Neural crest cell (in vitro differentiated cells): Measurements from ENCODE around the gene NFAM1. TPM values are rescaled to one million over a fixed set of nuclear protein-coding genes. Genes with fewer than 3 reads are reported as not detected.

Source experiments
- DNase-seq: peaks from one replicate; pipeline ENCODE4 v3.0.0; 2021; ENCODE audit warnings: low read depth, mixed read lengths, low spot score
- H3K27ac Mint-ChIP-seq: one replicate; pipeline ENCODE4 v1.8.0; 2021; ENCODE audit warnings: mild to moderate bottlenecking, mixed read lengths; ENCODE audit not compliant: unreplicated experiment
- H3K27me3 Mint-ChIP-seq: 2 replicates; pipeline ENCODE4 v1.8.0; 2021; ENCODE audit warnings: low read depth, mild to moderate bottlenecking, mixed read lengths
- H3K36me3 Mint-ChIP-seq: 2 replicates; pipeline ENCODE4 v1.8.0; 2021; ENCODE audit warnings: low read depth, mild to moderate bottlenecking, mixed read lengths
- H3K4me1 Mint-ChIP-seq: 2 replicates; pipeline ENCODE4 v1.8.0; 2021; ENCODE audit warnings: mixed read lengths
- H3K4me3 Mint-ChIP-seq: one replicate; pipeline ENCODE4 v1.8.0; 2021; ENCODE audit warnings: mild to moderate bottlenecking, mixed read lengths
- H3K9me3 Mint-ChIP-seq: 2 replicates; pipeline ENCODE4 v1.8.0; 2021; ENCODE audit warnings: mixed read lengths
- total RNA-seq: library from RNA; stranded (reverse); gene quantifications from 2 replicates; pipeline ENCODE4 v1.2.1, GENCODE V29; 2021
- TF ChIP-seq, protein P1 (sequence below): fragments of 200-600 bp; sonication (generic); conservative IDR thresholded peaks from 2 replicates; pipeline ENCODE4 v1.5.0; 2021; ENCODE audit warnings: antibody characterized with exemption, mild to moderate bottlenecking

NFAM1 gene
- total RNA-seq, 1 donor from 2014 or later = 0.07 TPM

- Mint-ChIP-seq H3K9me3 (no peaks in the 10 kb centered on the region), H3K27me3 (peaks cover 75% of the 10 kb centered on the region), H3K4me1 (peaks cover 63% of the 10 kb centered on the region), H3K27ac (no peak overlapping the region), H3K36me3 (no peaks in the 10 kb centered on the region), H3K4me3 (peak overlapping the region; percentile 86)
- TF ChIP-seq, protein P1, sequence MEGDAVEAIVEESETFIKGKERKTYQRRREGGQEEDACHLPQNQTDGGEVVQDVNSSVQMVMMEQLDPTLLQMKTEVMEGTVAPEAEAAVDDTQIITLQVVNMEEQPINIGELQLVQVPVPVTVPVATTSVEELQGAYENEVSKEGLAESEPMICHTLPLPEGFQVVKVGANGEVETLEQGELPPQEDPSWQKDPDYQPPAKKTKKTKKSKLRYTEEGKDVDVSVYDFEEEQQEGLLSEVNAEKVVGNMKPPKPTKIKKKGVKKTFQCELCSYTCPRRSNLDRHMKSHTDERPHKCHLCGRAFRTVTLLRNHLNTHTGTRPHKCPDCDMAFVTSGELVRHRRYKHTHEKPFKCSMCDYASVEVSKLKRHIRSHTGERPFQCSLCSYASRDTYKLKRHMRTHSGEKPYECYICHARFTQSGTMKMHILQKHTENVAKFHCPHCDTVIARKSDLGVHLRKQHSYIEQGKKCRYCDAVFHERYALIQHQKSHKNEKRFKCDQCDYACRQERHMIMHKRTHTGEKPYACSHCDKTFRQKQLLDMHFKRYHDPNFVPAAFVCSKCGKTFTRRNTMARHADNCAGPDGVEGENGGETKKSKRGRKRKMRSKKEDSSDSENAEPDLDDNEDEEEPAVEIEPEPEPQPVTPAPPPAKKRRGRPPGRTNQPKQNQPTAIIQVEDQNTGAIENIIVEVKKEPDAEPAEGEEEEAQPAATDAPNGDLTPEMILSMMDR = no peak
- peak; percentile 77 for DNase-seq
These were observed 62.8 kb downstream of the NFAM1 start for GRCh38 chr22:42369250-42370041.

DNA sequence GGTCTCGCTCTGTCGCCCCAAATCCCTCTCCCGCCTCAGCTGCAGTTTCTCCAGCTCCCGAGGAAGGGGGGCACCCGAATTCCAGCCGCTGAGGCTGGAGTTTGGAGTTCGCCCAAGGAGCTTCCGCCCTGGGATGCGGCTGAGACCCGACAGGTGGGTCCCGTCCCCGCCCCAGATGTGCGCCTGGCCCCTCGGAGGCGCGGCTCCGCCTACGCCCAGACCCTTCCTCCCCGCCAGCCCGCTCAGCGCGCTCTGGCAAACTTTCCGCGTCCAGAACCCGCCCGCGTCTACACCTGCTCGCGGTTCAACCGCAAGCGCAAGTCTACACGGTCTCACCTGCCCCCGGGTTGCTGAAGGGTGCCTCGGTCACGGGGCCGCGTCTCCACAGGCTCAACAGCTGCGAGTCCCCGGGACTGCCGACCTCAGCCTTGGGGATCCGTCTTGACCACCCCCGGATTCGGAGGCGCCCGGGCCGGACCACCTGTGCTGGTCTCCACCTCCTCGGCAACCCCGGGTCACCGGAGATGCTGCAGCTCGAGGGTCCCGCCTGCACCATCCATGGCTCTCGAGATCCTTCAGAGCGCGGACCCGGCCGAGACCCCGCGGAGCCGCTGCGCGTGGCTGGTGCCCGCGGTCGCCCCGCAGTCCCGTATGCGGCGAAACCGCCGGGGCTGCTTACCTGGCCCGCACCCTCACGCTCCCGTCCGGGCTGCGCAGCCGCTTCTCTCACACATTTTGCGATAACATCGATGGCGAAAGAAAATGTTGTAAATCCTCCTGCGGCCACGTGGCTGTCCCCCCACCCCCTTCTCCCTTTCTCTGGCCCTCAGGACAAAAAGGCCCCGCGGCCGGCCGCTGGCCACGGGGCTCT, 63.6 kb downstream of the NFAM1 start:
- DNase-seq = no peak
- TF ChIP-seq, protein P1 = no peak
- peaks cover 67% of the 10 kb centered on the region for H3K27me3 Mint-ChIP-seq
- H3K9me3 Mint-ChIP-seq = no peaks in the 10 kb centered on the region
- H3K36me3 Mint-ChIP-seq = no peaks in the 10 kb centered on the region
- H3K4me1 Mint-ChIP-seq = peaks cover 62% of the 10 kb centered on the region
- peak overlapping the region; percentile 86 for H3K4me3 Mint-ChIP-seq
- no peak overlapping the region for H3K27ac Mint-ChIP-seq

- TF ChIP-seq, protein P1 = no peak
- Mint-ChIP-seq H3K4me1 (peaks cover 56% of the 10 kb centered on the region), H3K27ac (no peak overlapping the region), H3K27me3 (peaks cover 61% of the 10 kb centered on the region), H3K4me3 (peak overlapping the region; percentile 86), H3K9me3 (no peaks in the 10 kb centered on the region), H3K36me3 (no peaks in the 10 kb centered on the region)
- DNase-seq = no peak
These were observed 64.2 kb downstream of the NFAM1 start for GRCh38 chr22:42367980-42368378.

GRCh38 chr22:42366806-42367581, 65.2 kb downstream of the NFAM1 start:
- H3K36me3 Mint-ChIP-seq = no peaks in the 10 kb centered on the region
- no peak overlapping the region for H3K27ac Mint-ChIP-seq
- peaks cover 55% of the 10 kb centered on the region for H3K4me1 Mint-ChIP-seq
- TF ChIP-seq, protein P1 = no peak
- H3K27me3 Mint-ChIP-seq = peaks cover 60% of the 10 kb centered on the region
- H3K4me3 Mint-ChIP-seq = peak overlapping the region; percentile 86
- no peak for DNase-seq
- no peaks in the 10 kb centered on the region for H3K9me3 Mint-ChIP-seq
